SK-N-SH (cell line): Measurements from ENCODE around the gene LSG1. TPM values are rescaled to one million over a fixed set of nuclear protein-coding genes. Genes with fewer than 3 reads are reported as not detected.
A peak's percentile ranks its signal among the peaks of the same experiment; 100 is the strongest.

ENCODE experiments used
- CTCF ChIA-PET: fragments of 300-600, 350-600 bp; formaldehyde crosslinking; extraction: SDS; loops from one replicate; lab custom pipeline; 2021; lab: Yijun Ruan, JAX
- POLR2A ChIA-PET: fragments of 350-600 bp; sonication (Branson Sonifier 250); formaldehyde crosslinking; extraction: SDS; loops from one replicate; lab custom pipeline; 2020; ENCODE audit warnings: antibody characterized with exemption, inconsistent platforms; lab: Yijun Ruan, JAX
- DNase-seq: peaks from one replicate; pipeline ENCODE4 v3.0.0; 2012
- H2AFZ ChIP-seq: fragments of 200-600 bp; sonication (generic); 2 replicates; pipeline ENCODE4 v1.8.1; 2016; ENCODE audit warnings: antibody characterized with exemption, mild to moderate bottlenecking, low read depth
- H3F3A ChIP-seq: fragments of 200-600 bp; sonication (generic); replicated peaks from 2 replicates; pipeline ENCODE3; 2016; ENCODE audit warnings: antibody characterized with exemption, mild to moderate bottlenecking; ENCODE audit not compliant: insufficient read depth
- H3K27ac ChIP-seq, 2 experiments: fragments of 200-500 bp in 1 of 2; fragments of 200-600 bp in 1 of 2; sonication (Bioruptor generic) in 1 of 2; sonication (generic), shearing (Covaris generic) in 1 of 2; 2 replicates each; pipeline versions ENCODE4 v1.5.1 to v1.6.1; 2014 to 2016; ENCODE audit warnings: low read depth in 2 of 2, inconsistent platforms in 1 of 2, low read length in 1 of 2, mild to moderate bottlenecking in 1 of 2, mixed read lengths in 1 of 2
- H3K27me3 ChIP-seq: fragments of 200-600 bp; sonication (generic), shearing (Covaris generic); 2 replicates; pipeline ENCODE4 v1.6.1; 2016; ENCODE audit warnings: mixed run types; ENCODE audit not compliant: insufficient read depth
- H3K36me3 ChIP-seq, 2 experiments: fragments of 200-500 bp in 1 of 2; fragments of 200-600 bp in 1 of 2; sonication (Bioruptor generic) in 1 of 2; sonication (generic) in 1 of 2; replicated peaks in 1 of 2; 2 replicates each; pipeline versions ENCODE3 to v1.5.1; 2014 to 2016; ENCODE audit warnings: low read length in 1 of 2, mild to moderate bottlenecking in 1 of 2; ENCODE audit not compliant: insufficient read depth in 2 of 2, control insufficient read depth in 1 of 2
- H3K4me1 ChIP-seq, 2 experiments: fragments of 200-500 bp in 1 of 2; fragments of 200-600 bp in 1 of 2; sonication (Bioruptor generic) in 1 of 2; sonication (generic), shearing (Covaris generic) in 1 of 2; 2 replicates each; pipeline versions ENCODE4 v1.5.1 to v1.6.1; 2014 to 2016; ENCODE audit warnings: low read depth in 1 of 2, low read length in 1 of 2, mixed run types in 1 of 2; ENCODE audit not compliant: insufficient read depth in 2 of 2, control insufficient read depth in 1 of 2
- H3K4me2 ChIP-seq: fragments of 200-600 bp; sonication (generic), shearing (Covaris generic); 2 replicates; pipeline ENCODE4 v1.6.1; 2017; ENCODE audit warnings: mixed run types
- H3K4me3 ChIP-seq, 2 experiments: fragments of 200-500 bp in 1 of 2; fragments of 200-600 bp in 1 of 2; sonication (Bioruptor generic) in 1 of 2; sonication (generic), shearing (Covaris generic) in 1 of 2; 2 replicates each; pipeline versions ENCODE4 v1.5.1 to v1.8.1; 2014 to 2016; ENCODE audit warnings: low read depth in 2 of 2, inconsistent platforms in 1 of 2, low read length in 1 of 2, mild to moderate bottlenecking in 1 of 2, mixed read lengths in 1 of 2, moderate library complexity in 1 of 2
- H3K79me2 ChIP-seq: fragments of 200-600 bp; sonication (generic); 2 replicates; pipeline ENCODE4 v1.8.1; 2017; ENCODE audit warnings: mild to moderate bottlenecking; ENCODE audit not compliant: insufficient read depth
- H3K9ac ChIP-seq: fragments of 200-600 bp; sonication (generic); 2 replicates; pipeline ENCODE4 v1.6.1; 2017; ENCODE audit warnings: mixed run types
- H3K9me2 ChIP-seq: fragments of 200-600 bp; sonication (generic); 2 replicates; pipeline ENCODE4 v1.6.1; 2017; ENCODE audit warnings: mixed run types
- H3K9me3 ChIP-seq: fragments of 200-600 bp; sonication (generic); 2 replicates; pipeline ENCODE4 v1.6.1; 2017; ENCODE audit warnings: mixed run types, mild to moderate bottlenecking, moderate library complexity
- H4K20me1 ChIP-seq: fragments of 200-600 bp; sonication (generic); 2 replicates; pipeline ENCODE4 v1.6.1; 2017; ENCODE audit warnings: mild to moderate bottlenecking, mixed run types; ENCODE audit not compliant: insufficient read depth
- CTCF ChIP-seq: fragments of 200-600 bp; sonication (generic); IDR thresholded peaks from 2 replicates; pipeline ENCODE4 v1.6.1; 2017; ENCODE audit warnings: antibody characterized with exemption, mild to moderate bottlenecking, moderate library complexity
- ELF1 ChIP-seq: IDR thresholded peaks from 2 replicates; pipeline ENCODE4 v1.4.0; 2012
- FOSL2 ChIP-seq: IDR thresholded peaks from 2 replicates; pipeline ENCODE4 v1.4.0; 2012; ENCODE audit warnings: low read depth, mild to moderate bottlenecking, moderate library complexity, borderline replicate concordance
- FOXM1 ChIP-seq: IDR thresholded peaks from 2 replicates; pipeline ENCODE4 v1.4.0; 2012; ENCODE audit warnings: low read depth, mild to moderate bottlenecking
- MEF2A ChIP-seq: IDR thresholded peaks from 2 replicates; pipeline ENCODE4 v1.4.0; 2012; ENCODE audit warnings: low read depth, borderline replicate concordance
- PBX3 ChIP-seq: IDR thresholded peaks from 2 replicates; pipeline ENCODE4; 2012
- RAD21 ChIP-seq: IDR thresholded peaks from 2 replicates; pipeline ENCODE4 v1.6.1; 2012; ENCODE audit warnings: mild to moderate bottlenecking, low read length
- TCF12 ChIP-seq: IDR thresholded peaks from 2 replicates; pipeline ENCODE4 v1.4.0; 2012
- TEAD4 ChIP-seq: IDR thresholded peaks from 2 replicates; pipeline ENCODE4 v1.4.0; 2012; ENCODE audit warnings: mild to moderate bottlenecking, borderline replicate concordance; ENCODE audit not compliant: insufficient read depth
- USF1 ChIP-seq: IDR thresholded peaks from 2 replicates; pipeline ENCODE4 v1.4.0; 2012; ENCODE audit warnings: low read depth, borderline replicate concordance
- whole genome bisulfite sequencing: methylation state at CpG from one replicate; pipeline ENCODE4 v1.1.6; 2017; ENCODE audit warnings: low lambda C conversion rate; 5-methylcytosine and 5-hydroxymethylcytosine counted together
- polyA plus RNA-seq, 3 experiments: library from polyadenylated mRNA; depleted of rRNA; stranded (reverse); fragments of >200 nt; gene quantifications; 2 replicates each; pipeline ENCODE4 v1.2.3, GENCODE V29; 2012

Gene LSG1
- polyA plus RNA-seq, 1 of the 3 experiments (the other 2 are of a cell fraction): 35.1 TPM

- CTCF ChIA-PET: interaction anchor here (0.6 to 4.7 kb wide), 5 partner anchors 67 to 571 kb away, joined by 3 to 20 read pairs (median 4); no protein-coding TSS in a partner anchor
- TF ChIP-seq CTCF (no peak), PBX3 (no peak), TEAD4 (no peak), TCF12 (no peak), USF1 (no peak), FOSL2 (no peak), FOXM1 (no peak), RAD21 (no peak)
- 80% methylated on average over 9 of the region's 9 CpGs for WGBS
- Histone ChIP-seq H3K9me2 (no peaks in the 10 kb centered on the region), H3K9me3 (no peaks in the 10 kb centered on the region), H4K20me1 (no peaks in the 10 kb centered on the region), H3K79me2 (no peaks in the 10 kb centered on the region), H3K36me3 (peaks cover 0 to 4% of the 10 kb centered on the region in 2 experiments), H3F3A (peaks cover 13% of the 10 kb centered on the region), H3K4me2 (no peak overlapping the region; the same call in 1 of the 2 replicates), H3K9ac (no peak overlapping the region), H3K27me3 (no peaks in the 10 kb centered on the region), H3K4me3 (no peak overlapping the region), H2AFZ (no peak overlapping the region), H3K27ac (peak overlapping the region in 1 of 2 experiments; percentile 19; a peak in 2 of 4 replicates), H3K4me1 (peaks cover 12 to 53% of the 10 kb centered on the region in 2 experiments)
- no peak for DNase-seq
- POLR2A ChIA-PET: no interaction called here
Measured at GRCh38 chr3:194689493-194689944, 17.5 kb upstream of the LSG1 start.

GRCh38 chr3:194688946-194689345 lies 17.0 kb upstream of the LSG1 start:
- Histone ChIP-seq H4K20me1 (no peaks in the 10 kb centered on the region), H3K4me1 (peaks cover 12 to 53% of the 10 kb centered on the region in 2 experiments), H3K9ac (no peak overlapping the region), H3K4me3 (no peak overlapping the region), H3K9me2 (no peaks in the 10 kb centered on the region), H3K36me3 (peaks cover 0 to 4% of the 10 kb centered on the region in 2 experiments), H3K79me2 (no peaks in the 10 kb centered on the region), H2AFZ (no peak overlapping the region), H3K4me2 (peak overlapping the region; percentile 13; the same call in 1 of the 2 replicates), H3F3A (peaks cover 13% of the 10 kb centered on the region), H3K27ac (no peak overlapping the region), H3K27me3 (no peaks in the 10 kb centered on the region), H3K9me3 (no peaks in the 10 kb centered on the region)
- WGBS: 95% methylated on average over 6 of the region's 6 CpGs
- ChIA-PET POLR2A (no interaction called here), CTCF (interaction anchor here (0.7 to 4.7 kb wide), 9 partner anchors 9 to 572 kb away, joined by 3 to 20 read pairs (median 5); no protein-coding TSS in a partner anchor)
- TF ChIP-seq RAD21 (no peak), USF1 (no peak), ELF1 (no peak), MEF2A (no peak)
- no peak for DNase-seq
